Nephron (organoid): Measurements from ENCODE around the gene AHSG.

Experiments
- H3K27ac Mint-ChIP-seq, 3 experiments: 2 replicates each; pipeline ENCODE4 v1.8.0; 2020; ENCODE audit warnings: mixed read lengths in 3 of 3, mild to moderate bottlenecking in 2 of 3, moderate library complexity in 1 of 3
- H3K27me3 Mint-ChIP-seq: 2 replicates; pipeline ENCODE4 v1.8.0; 2021; ENCODE audit warnings: low read depth, mild to moderate bottlenecking, moderate library complexity, mixed read lengths
- H3K36me3 Mint-ChIP-seq: 2 replicates; pipeline ENCODE4 v1.8.0; 2020; ENCODE audit warnings: low read depth, mixed read lengths
- H3K4me1 Mint-ChIP-seq: 2 replicates; pipeline ENCODE4 v1.8.0; 2020; ENCODE audit warnings: mixed read lengths
- H3K4me3 Mint-ChIP-seq, 3 experiments: 2 replicates each; pipeline ENCODE4 v1.8.0; 2020; ENCODE audit warnings: mild to moderate bottlenecking in 3 of 3, mixed read lengths in 3 of 3, moderate library complexity in 2 of 3
- H3K9me3 Mint-ChIP-seq: 2 replicates; pipeline ENCODE4 v1.8.0; 2020; ENCODE audit warnings: mixed read lengths
- CTCF ChIP-seq, 3 experiments: fragments of 200-600 bp; sonication (generic); IDR thresholded peaks; one replicate each; pipeline ENCODE4 v1.5.0; 2021; ENCODE audit warnings: antibody characterized with exemption in 3 of 3; ENCODE audit not compliant: unreplicated experiment in 3 of 3

Gene AHSG

GRCh38 chr3:186600896-186601295, 12.0 kb upstream of the AHSG start:
- Mint-ChIP-seq H3K27ac (no peak overlapping the region), H3K4me3 (no peak overlapping the region), H3K36me3 (no peaks in the 10 kb centered on the region), H3K4me1 (no peaks in the 10 kb centered on the region), H3K9me3 (no peaks in the 10 kb centered on the region), H3K27me3 (peaks cover 10% of the 10 kb centered on the region)
- no peak for TF ChIP-seq CTCF (IDR thresholded peaks at IDR 0.05; ENCODE audit: unreplicated experiment in 3 of 3)

GRCh38 chr3:186603159-186603558, 9.7 kb upstream of the AHSG start:
- TF ChIP-seq CTCF (IDR thresholded peaks at IDR 0.05; ENCODE audit: unreplicated experiment in 3 of 3), result no peak
- no peaks in the 10 kb centered on the region for H3K36me3 Mint-ChIP-seq
- H3K27ac Mint-ChIP-seq, result no peak overlapping the region

GRCh38 chr3:186605078-186605477, 7.8 kb upstream of the AHSG start:
- Mint-ChIP-seq H3K9me3 (no peaks in the 10 kb centered on the region), H3K4me1 (no peaks in the 10 kb centered on the region), H3K27me3 (peaks cover 10% of the 10 kb centered on the region), H3K27ac (no peak overlapping the region), H3K4me3 (no peak overlapping the region), H3K36me3 (no peaks in the 10 kb centered on the region)
- no peak for TF ChIP-seq CTCF (IDR thresholded peaks at IDR 0.05; ENCODE audit: unreplicated experiment in 3 of 3)

More at GRCh38 chr3:186603159-186603558, 9.7 kb upstream of the AHSG start:
- Mint-ChIP-seq H3K27me3 (peaks cover 10% of the 10 kb centered on the region), H3K4me3 (no peak overlapping the region), H3K4me1 (no peaks in the 10 kb centered on the region), H3K9me3 (no peaks in the 10 kb centered on the region)

GRCh38 chr3:186605561-186606545, 7.0 kb upstream of the AHSG start:
- Mint-ChIP-seq H3K9me3 (no peaks in the 10 kb centered on the region), H3K36me3 (no peaks in the 10 kb centered on the region), H3K27me3 (peaks cover 10% of the 10 kb centered on the region), H3K27ac (no peak overlapping the region), H3K4me1 (no peaks in the 10 kb centered on the region), H3K4me3 (no peak overlapping the region)
- no peak for TF ChIP-seq CTCF (IDR thresholded peaks at IDR 0.05; ENCODE audit: unreplicated experiment in 3 of 3)

GRCh38 chr3:186608624-186609215, 4.1 kb upstream of the AHSG start:
- H3K4me3 Mint-ChIP-seq, result no peak overlapping the region
- H3K27me3 Mint-ChIP-seq, result peaks cover 18% of the 10 kb centered on the region
- TF ChIP-seq CTCF (IDR thresholded peaks at IDR 0.05; ENCODE audit: unreplicated experiment in 3 of 3), result no peak
- H3K27ac Mint-ChIP-seq, result no peak overlapping the region
- H3K4me1 Mint-ChIP-seq, result no peaks in the 10 kb centered on the region
- H3K36me3 Mint-ChIP-seq, result no peaks in the 10 kb centered on the region
- no peaks in the 10 kb centered on the region for H3K9me3 Mint-ChIP-seq
